Body of pancreas (tissue), 4 donors: ENCODE results near the gene TPST2. TPM values are rescaled to one million over a fixed set of nuclear protein-coding genes. Genes with fewer than 3 reads are reported as not detected.

Experiments used
- ATAC-seq: fragments of 150-250 bp; one replicate; pipeline ENCODE4 v1.9.1; 2016
- DNase-seq, 4 donors: peaks; one replicate each; pipeline ENCODE4 v3.0.0-alpha.2; 2019
- H3K27ac ChIP-seq, 4 donors: fragments of 200-600 bp; sonication (generic); 1 replicate in 3 of 4; 2 replicates in 1 of 4; pipeline versions ENCODE4 v1.5.1 to v1.6.1; 2016 to 2019; ENCODE audit warnings: mild to moderate bottlenecking in 1 of 4, mixed read lengths in 1 of 4, moderate library complexity in 1 of 4
- H3K27me3 ChIP-seq, 2 donors: fragments of 200-600 bp; sonication (generic); one replicate each; pipeline ENCODE4 v1.6.0; 2016; ENCODE audit warnings: mild to moderate bottlenecking in 1 of 2
- H3K36me3 ChIP-seq, 2 donors: fragments of 200-600 bp; sonication (generic); replicated peaks in 1 of 2; 2 replicates each; pipeline ENCODE4 v1.5.1; 2016; ENCODE audit warnings: low read depth in 2 of 2; ENCODE audit not compliant: insufficient read depth in 1 of 2
- H3K4me1 ChIP-seq: fragments of 200-600 bp; sonication (generic); one replicate; pipeline ENCODE4 v1.6.0; 2016
- H3K4me3 ChIP-seq, 2 donors: fragments of 200-600 bp; sonication (generic); 1 replicate in 1 of 2; 2 replicates in 1 of 2; pipeline ENCODE4 v1.5.1; 2016 to 2019
- H3K9me3 ChIP-seq, 3 donors: fragments of 200-600 bp; sonication (generic); 1 replicate in 2 of 3; 2 replicates in 1 of 3; pipeline ENCODE4 v1.5.1; 2016
- CTCF ChIP-seq, 7 experiments: fragments of 450-650 bp in 4 of 7; fragments of 200-600 bp in 3 of 7; sonication (generic) in 3 of 7; IDR thresholded peaks; one replicate each; pipeline ENCODE4 v1.5.1; 2016 to 2019; ENCODE audit warnings: antibody characterized with exemption in 7 of 7
- POLR2A ChIP-seq, 3 donors: fragments of 450-650 bp; IDR thresholded peaks; one replicate each; pipeline ENCODE4 v1.6.1; 2016; ENCODE audit warnings: antibody characterized with exemption in 3 of 3, mild to moderate bottlenecking in 2 of 3
- WGBS, 2 donors: methylation state at CpG; one replicate each; pipeline ENCODE4 v1.1.5; 2017; 5-methylcytosine and 5-hydroxymethylcytosine counted together
- intact Hi-C: fragments of 100-400 bp; cut with DNase I; formaldehyde crosslinking; loops from one replicate; pipeline ENCODE4 v1.15.1; 2023
- total RNA-seq, 2 donors: library from RNA; depleted of rRNA; stranded (reverse); fragments of >200 nt; gene quantifications; one replicate each; pipeline ENCODE4 v1.1.0, GENCODE V29; 2016

The TPST2 gene
- total RNA-seq, 2 donors from 2014 or later, result 547 to 586 TPM

GRCh38 chr22:26550498-26551033, 39.4 kb downstream of the TPST2 start:
- no peaks in the 10 kb centered on the region for H3K36me3 ChIP-seq
- intact Hi-C loops, result no loop called here
- WGBS, 2 donors, result 30 to 52% methylated on average over 5 to 8 of the region's 8 CpGs
- H3K4me3 ChIP-seq, result no peak overlapping the region
- H3K4me1 ChIP-seq, result peaks cover 86% of the 10 kb centered on the region
- H3K9me3 ChIP-seq, result no peaks in the 10 kb centered on the region
- TF ChIP-seq POLR2A (IDR thresholded peaks at IDR 0.05), result no peak
- TF ChIP-seq CTCF (IDR thresholded peaks at IDR 0.05), result no peak
- H3K27me3 ChIP-seq, result no peaks in the 10 kb centered on the region
- ATAC-seq (peak; percentile 60), DNase-seq (peak; percentile 67 to 81 (median 76))
- H3K27ac ChIP-seq, result peak overlapping the region; percentile 42 to 86 (median 78)

GRCh38 chr22:26549902-26550497, 39.9 kb downstream of the TPST2 start:
- no peak for TF ChIP-seq CTCF (IDR thresholded peaks at IDR 0.05)
- no peak for TF ChIP-seq POLR2A (IDR thresholded peaks at IDR 0.05)
- H3K4me3 ChIP-seq, result no peak overlapping the region
- H3K27ac ChIP-seq, result peak overlapping the region in 3 of 4 donors; percentile 71 to 86 (median 84)
- no peaks in the 10 kb centered on the region for H3K9me3 ChIP-seq
- no peak for ATAC-seq
- WGBS, 2 donors, result 68 to 70% methylated on average over 4 of the region's 4 CpGs
- H3K36me3 ChIP-seq, result no peaks in the 10 kb centered on the region
- H3K27me3 ChIP-seq, result no peaks in the 10 kb centered on the region
- peaks cover 86% of the 10 kb centered on the region for H3K4me1 ChIP-seq
- no peak for DNase-seq
- intact Hi-C loops, result no loop called here

GRCh38 chr22:26548984-26549383, 40.9 kb downstream of the TPST2 start:
- ATAC-seq, result no peak
- intact Hi-C loops, result no loop called here
- WGBS, 2 donors, result 31 to 38% methylated on average over 6 of the region's 6 CpGs

GRCh38 chr22:26548303-26548702, 41.6 kb downstream of the TPST2 start:
- no peak for ATAC-seq
- Histone ChIP-seq H3K4me1 (peaks cover 75% of the 10 kb centered on the region), H3K36me3 (no peaks in the 10 kb centered on the region), H3K27ac (peak overlapping the region in 2 of 4 donors; percentile 84 to 86), H3K27me3 (no peaks in the 10 kb centered on the region), H3K4me3 (no peak overlapping the region), H3K9me3 (no peaks in the 10 kb centered on the region)
- intact Hi-C loops, result no loop called here
- TF ChIP-seq CTCF (IDR thresholded peaks at IDR 0.05) (no peak), POLR2A (IDR thresholded peaks at IDR 0.05) (no peak)
- 87 to 89% methylated on average over 3 of the region's 3 CpGs for WGBS, 2 donors
- DNase-seq, result no peak

More at GRCh38 chr22:26548984-26549383, 40.9 kb downstream of the TPST2 start:
- Histone ChIP-seq H3K27ac (peak overlapping the region in 3 of 4 donors; percentile 47 to 86 (median 84)), H3K36me3 (no peaks in the 10 kb centered on the region), H3K9me3 (no peaks in the 10 kb centered on the region), H3K4me1 (peaks cover 82% of the 10 kb centered on the region), H3K4me3 (no peak overlapping the region), H3K27me3 (no peaks in the 10 kb centered on the region)
- no peak for DNase-seq
- no peak for TF ChIP-seq POLR2A (IDR thresholded peaks at IDR 0.05)
- TF ChIP-seq CTCF (IDR thresholded peaks at IDR 0.05), result no peak

- no peak overlapping the region for H3K4me3 ChIP-seq
- intact Hi-C loops, result no loop called here
- no peaks in the 10 kb centered on the region for H3K9me3 ChIP-seq
- DNase-seq (no peak), ATAC-seq (no peak)
- H3K36me3 ChIP-seq, result no peaks in the 10 kb centered on the region
- 87 to 90% methylated on average over 4 of the region's 4 CpGs for WGBS, 2 donors
- H3K4me1 ChIP-seq, result peaks cover 71% of the 10 kb centered on the region
- no peaks in the 10 kb centered on the region for H3K27me3 ChIP-seq
- peak overlapping the region in 1 of 4 donors; percentile 84 for H3K27ac ChIP-seq
- no peak for TF ChIP-seq POLR2A (IDR thresholded peaks at IDR 0.05)
- TF ChIP-seq CTCF (IDR thresholded peaks at IDR 0.05), result no peak
Observed at GRCh38 chr22:26547837-26548236, 42.1 kb downstream of the TPST2 start.
